ENCODE data around the gene YY1.

GRCh38 chr14:100286484-100287191 lies 47.7 kb downstream of the YY1 start:
- TF ChIP-seq CTCF (IDR thresholded peaks at IDR 0.05) (no peak), ZFX (IDR thresholded peaks at IDR 0.05; ENCODE audit: borderline replicate concordance) (no peak)
